HepG2 (cell line): ENCODE data around the gene ACER2.

Experiments
- CENPBD1 ChIP-seq: sonication (generic); formaldehyde crosslinking; IDR thresholded peaks from 2 replicates; pipeline ENCODE4 v1.8.0; 2022; ENCODE audit warnings: missing genetic modification reagents, low read depth, mild to moderate bottlenecking, borderline replicate concordance
- CTCF ChIP-seq: sonication (generic); formaldehyde crosslinking; IDR thresholded peaks from 2 replicates; pipeline ENCODE4 v1.5.0; 2020; ENCODE audit warnings: mild to moderate bottlenecking, missing genetic modification reagents, moderate library complexity
- IKZF1 ChIP-seq: fragments of 450-650 bp; IDR thresholded peaks from 2 replicates; pipeline ENCODE4 v1.7.1; 2016
- MYC ChIP-seq: sonication (generic); formaldehyde crosslinking; IDR thresholded peaks from 2 replicates; pipeline ENCODE4 v1.9.0; 2021; ENCODE audit warnings: missing genetic modification reagents, borderline replicate concordance
- PLSCR1 ChIP-seq: sonication (generic); formaldehyde crosslinking; IDR thresholded peaks from 2 replicates; pipeline ENCODE4 v1.5.0; 2020; ENCODE audit warnings: missing genetic modification reagents, mild to moderate bottlenecking, borderline replicate concordance

- TF ChIP-seq MYC (CRISPR knock-in tag) (no peak), IKZF1 (no peak), CTCF (CRISPR knock-in tag) (no peak), CENPBD1 (CRISPR knock-in tag) (no peak), PLSCR1 (CRISPR knock-in tag) (no peak)
Observed at GRCh38 chr9:19464061-19464763, 55.4 kb downstream of the ACER2 start.
